ENCODE measurements around the gene LIAS. TPM values are rescaled to one million over a fixed set of nuclear protein-coding genes. Genes with fewer than 3 reads are reported as not detected.

LIAS gene
- total RNA-seq, 1 experiment from 2014 or later, result 23.1 TPM

- CTCF ChIA-PET, result interaction anchor here (2.0 kb wide), 1 partner anchor 11 kb away, joined by 17 read pairs; the partner anchor contains the start of genes LIAS and RPL9
- peaks cover 38% of the 10 kb centered on the region for H3K36me3 Mint-ChIP-seq
- peaks cover 4% of the 10 kb centered on the region; the same call in 1 of the 2 replicates for H3K4me1 Mint-ChIP-seq
- POLR2A ChIA-PET, result no interaction called here
- H3K27me3 Mint-ChIP-seq (ENCODE audit: low read depth), result no peaks in the 10 kb centered on the region
- TF ChIP-seq MXD4 (CRISPR knock-in tag; IDR thresholded peaks at IDR 0.05; ENCODE audit: borderline replicate concordance), result no peak
- TF ChIP-seq ZNF512 (CRISPR knock-in tag; IDR thresholded peaks at IDR 0.05; ENCODE audit: borderline replicate concordance), result no peak
- no peak for TF ChIP-seq SP1 (CRISPR knock-in tag; conservative IDR thresholded peaks at IDR 0.05)
- no peak for TF ChIP-seq TEAD4 (CRISPR knock-in tag; IDR thresholded peaks at IDR 0.05)
- no peak for TF ChIP-seq NR3C1 (CRISPR knock-in tag; conservative IDR thresholded peaks at IDR 0.05; ENCODE audit: low read depth)
- no peak for TF ChIP-seq SOX15 (CRISPR knock-in tag; IDR thresholded peaks at IDR 0.05)
- TF ChIP-seq ZMAT4 (CRISPR knock-in tag; IDR thresholded peaks at IDR 0.05), result no peak
- no peak for TF ChIP-seq STAT6 (CRISPR knock-in tag; conservative IDR thresholded peaks at IDR 0.05; ENCODE audit: low read depth)
- no peak for TF ChIP-seq EMX1 (CRISPR knock-in tag; IDR thresholded peaks at IDR 0.05)
- TF ChIP-seq ZNF671 (CRISPR knock-in tag; IDR thresholded peaks at IDR 0.05), result no peak
- no peak for TF ChIP-seq RELA (CRISPR knock-in tag; IDR thresholded peaks at IDR 0.05; ENCODE audit: borderline replicate concordance)
- no peak for TF ChIP-seq GABPB1 (CRISPR knock-in tag; IDR thresholded peaks at IDR 0.05)
- TF ChIP-seq ATF1 (CRISPR knock-in tag; IDR thresholded peaks at IDR 0.05), result no peak
- TF ChIP-seq TEAD1 (CRISPR knock-in tag; IDR thresholded peaks at IDR 0.05), result no peak
- no peak for TF ChIP-seq RORB (CRISPR knock-in tag; IDR thresholded peaks at IDR 0.05)
- no peak for TF ChIP-seq ZNF416 (CRISPR knock-in tag; IDR thresholded peaks at IDR 0.05)
- no peak for TF ChIP-seq NFYB (CRISPR knock-in tag; conservative IDR thresholded peaks at IDR 0.05; ENCODE audit: low read depth)
- DNase-seq (ENCODE audit: low spot score), result no peak
- ATAC-seq, result no peak
- no peaks in the 10 kb centered on the region for H3K9me3 Mint-ChIP-seq
- no peak overlapping the region for H3K4me3 Mint-ChIP-seq
- H3K27ac Mint-ChIP-seq, result no peak overlapping the region
Observed at GRCh38 chr4:39470402-39470801, 11.5 kb downstream of the LIAS start.

GRCh38 chr4:39472396-39472795 is 13.5 kb downstream of the LIAS start:
- POLR2A ChIA-PET, result no interaction called here
- CTCF ChIA-PET, result no interaction called here
- H3K36me3 Mint-ChIP-seq, result peaks cover 40% of the 10 kb centered on the region
- TF ChIP-seq NR3C1 (CRISPR knock-in tag; conservative IDR thresholded peaks at IDR 0.05; ENCODE audit: low read depth) (no peak), ZBTB21 (CRISPR knock-in tag; IDR thresholded peaks at IDR 0.05; ENCODE audit: borderline replicate concordance) (no peak), TCF7 (CRISPR knock-in tag; IDR thresholded peaks at IDR 0.05; ENCODE audit: low read depth) (no peak), AFF4 (CRISPR knock-in tag; IDR thresholded peaks at IDR 0.05; ENCODE audit: borderline replicate concordance) (no peak), IRF1 (CRISPR knock-in tag; IDR thresholded peaks at IDR 0.05) (no peak), CBFB (CRISPR knock-in tag; IDR thresholded peaks at IDR 0.05; ENCODE audit: low read depth) (no peak), ETV6 (CRISPR knock-in tag; IDR thresholded peaks at IDR 0.05) (no peak), PRRX2 (CRISPR knock-in tag; IDR thresholded peaks at IDR 0.05) (no peak), PRDM15 (CRISPR knock-in tag; IDR thresholded peaks at IDR 0.05) (no peak)

More at GRCh38 chr4:39472396-39472795, 13.5 kb downstream of the LIAS start:
- H3K4me1 Mint-ChIP-seq, result peaks cover 4% of the 10 kb centered on the region; the same call in 1 of the 2 replicates
- ATAC-seq (no peak), DNase-seq (ENCODE audit: low spot score) (no peak)
- H3K9me3 Mint-ChIP-seq, result no peaks in the 10 kb centered on the region
- no peak overlapping the region for H3K27ac Mint-ChIP-seq
- H3K27me3 Mint-ChIP-seq (ENCODE audit: low read depth), result no peaks in the 10 kb centered on the region
- H3K4me3 Mint-ChIP-seq, result no peak overlapping the region
